GM18517 (cell line): Measurements from ENCODE around the gene PARD3.
"Not testable (repeated sequence)": the region's sequence is repeated elsewhere in the genome, so short reads cannot be mapped to it uniquely, and the experiment has no call there.

ENCODE experiments used
- ATAC-seq: cut with Tn5 transposase; IDR thresholded peaks from one replicate; pipeline ENCODE4 v1.9.1; 2021; ENCODE audit warnings: mild to moderate bottlenecking, moderate library complexity; ENCODE audit not compliant: unreplicated experiment

The PARD3 gene

GRCh38 chr10:34768972-34769330 is 46.1 kb downstream of the PARD3 start:
- ATAC-seq = no peak

DNA sequence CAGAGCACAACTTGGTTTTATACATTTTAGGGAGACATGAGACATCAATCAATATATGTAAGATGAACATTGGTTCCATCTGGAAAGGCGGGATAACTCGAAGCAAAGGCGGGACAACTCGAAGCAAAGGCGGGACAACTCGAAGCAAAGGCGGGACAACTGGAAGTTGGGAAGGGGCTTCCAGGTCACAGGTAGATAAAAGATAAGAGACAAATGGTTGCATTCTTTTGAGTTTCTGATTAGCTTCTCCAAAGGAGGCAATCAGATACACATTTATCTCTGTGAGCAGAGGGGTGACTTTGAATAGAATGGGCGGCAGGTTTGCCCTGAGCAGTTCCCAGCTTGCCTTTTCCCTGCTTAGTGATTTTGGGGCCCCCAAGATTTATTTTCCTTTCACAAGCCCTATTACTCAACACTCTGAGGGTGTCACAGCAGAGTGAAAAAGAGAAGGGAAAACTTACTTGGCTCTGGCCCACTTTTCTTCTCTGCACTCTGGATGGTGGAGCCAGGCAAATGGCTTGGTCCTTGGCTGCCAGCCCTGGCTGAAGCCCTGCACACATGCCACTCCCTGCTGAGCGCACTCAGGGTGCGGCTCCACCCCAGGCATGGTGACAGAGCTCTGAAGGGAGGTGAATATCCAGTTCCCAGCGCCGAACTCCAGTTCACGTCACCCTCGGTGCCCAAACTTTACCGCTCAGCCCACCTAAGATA is 46.7 kb downstream of the PARD3 start:
- ATAC-seq = no peak

- no peak for ATAC-seq
These were observed 48.1 kb downstream of the PARD3 start for GRCh38 chr10:34766811-34767494.

- no peak for ATAC-seq
These were observed 48.9 kb downstream of the PARD3 start for GRCh38 chr10:34766266-34766600.

GRCh38 chr10:34764472-34764946 is 50.6 kb downstream of the PARD3 start:
- no peak for ATAC-seq

DNA sequence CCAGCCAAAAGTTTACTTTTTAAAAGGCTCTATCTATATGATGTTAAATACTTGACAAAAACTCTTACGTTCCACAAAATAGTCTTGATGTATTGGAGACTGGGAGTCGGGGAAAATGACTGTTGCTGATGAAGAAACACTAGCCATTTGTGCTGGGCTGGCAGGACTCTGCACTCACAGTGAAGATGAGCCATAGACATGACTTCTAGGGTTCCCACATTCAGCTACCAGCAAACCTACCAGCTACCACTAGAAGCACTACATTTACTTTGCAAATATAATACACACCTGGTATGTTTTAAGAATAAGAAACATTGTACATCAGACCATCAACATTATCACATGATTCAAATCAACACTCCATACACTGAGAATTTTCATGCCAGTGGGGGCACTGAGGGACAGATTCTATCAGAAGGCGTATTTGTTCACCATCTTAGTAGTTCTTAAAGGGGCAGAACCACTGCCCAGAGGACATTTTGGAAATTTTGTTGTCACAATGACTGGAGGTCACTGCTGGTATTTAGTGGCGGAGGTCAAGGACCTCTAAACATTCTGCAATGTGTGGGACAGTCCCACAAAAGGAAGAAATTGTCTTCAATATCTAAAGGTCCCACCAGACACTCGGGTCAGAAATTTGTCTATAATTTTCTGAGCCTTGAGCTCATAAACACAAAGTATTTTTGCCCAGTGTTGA is 52.3 kb downstream of the PARD3 start:
- ATAC-seq = no peak

DNA sequence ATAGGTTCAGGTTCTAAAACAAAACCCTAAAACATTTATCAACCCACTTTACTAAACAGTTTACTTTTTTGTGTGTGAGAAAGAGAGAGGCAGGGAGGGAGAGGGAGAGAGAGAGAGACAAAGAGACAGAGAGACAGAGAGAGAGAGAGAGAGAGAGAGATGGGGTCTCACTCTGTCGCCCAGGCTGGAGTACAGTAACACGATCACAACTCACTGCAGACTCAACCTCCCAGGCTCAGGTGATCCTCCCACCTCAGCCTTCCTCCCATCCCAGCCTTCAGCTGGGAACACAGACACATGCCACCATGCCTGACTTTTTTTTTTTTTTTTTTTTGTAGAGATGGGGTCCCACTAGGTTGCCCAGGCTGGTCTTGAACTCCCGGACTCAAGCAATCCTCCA is 52.9 kb downstream of the PARD3 start:
- no peak for ATAC-seq

DNA sequence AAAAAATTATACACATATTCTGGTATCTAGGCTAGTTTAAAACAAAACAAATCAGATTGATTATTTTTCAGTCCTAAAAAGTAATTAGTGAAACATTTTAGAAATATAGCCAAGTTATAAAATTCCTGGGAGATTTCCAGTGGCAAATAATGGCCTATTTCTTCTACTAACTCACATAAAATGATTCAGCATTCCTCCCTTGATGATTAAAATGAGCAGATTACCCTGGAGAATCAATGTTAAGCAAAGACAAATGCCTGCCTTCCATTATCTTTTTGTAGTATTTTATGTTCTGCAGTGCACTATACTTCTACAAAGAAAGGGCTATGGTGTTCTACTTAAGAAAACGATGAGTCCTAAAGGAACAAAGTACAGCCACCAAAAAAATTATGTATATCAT is 53.6 kb downstream of the PARD3 start:
- ATAC-seq = no peak

DNA sequence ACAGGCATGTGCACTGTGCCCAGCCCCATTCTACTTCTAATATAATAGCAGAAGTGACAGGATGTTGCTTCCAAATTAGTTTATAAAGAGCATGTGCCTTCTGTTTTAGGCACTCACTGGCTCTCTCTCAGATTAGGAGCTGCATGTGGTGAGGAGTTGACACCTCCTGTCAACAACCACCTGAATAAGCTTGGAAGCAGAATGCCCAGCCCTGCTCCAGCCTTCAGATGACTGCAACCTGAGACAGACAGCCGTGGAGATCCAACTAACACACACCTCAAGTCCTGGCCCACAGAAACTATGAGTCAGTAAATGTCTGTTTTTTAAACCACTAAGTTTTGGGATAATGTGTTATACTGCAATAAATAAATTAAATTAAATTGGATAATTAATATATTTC is 54.5 kb downstream of the PARD3 start:
- no peak for ATAC-seq

DNA sequence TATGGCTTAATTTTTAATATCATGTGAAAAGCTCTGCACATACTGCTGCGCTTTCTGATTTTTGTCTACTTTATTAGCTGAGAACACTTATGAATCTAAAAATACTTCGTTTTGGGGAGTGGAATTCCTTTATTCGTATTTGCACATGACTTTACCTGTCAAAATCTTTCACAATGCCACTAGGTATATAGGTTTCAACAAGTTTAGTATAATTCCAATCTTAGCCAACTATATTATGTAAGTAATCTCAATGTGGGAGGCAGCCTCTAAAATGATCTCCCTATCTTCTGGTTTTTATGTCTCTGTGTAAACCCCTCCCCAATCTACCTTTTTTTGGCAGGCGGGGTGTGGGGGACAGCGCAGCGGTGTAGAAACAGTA is 55.3 kb downstream of the PARD3 start:
- ATAC-seq = no peak

- ATAC-seq = no peak
These were observed 55.8 kb downstream of the PARD3 start for GRCh38 chr10:34759161-34759836.

DNA sequence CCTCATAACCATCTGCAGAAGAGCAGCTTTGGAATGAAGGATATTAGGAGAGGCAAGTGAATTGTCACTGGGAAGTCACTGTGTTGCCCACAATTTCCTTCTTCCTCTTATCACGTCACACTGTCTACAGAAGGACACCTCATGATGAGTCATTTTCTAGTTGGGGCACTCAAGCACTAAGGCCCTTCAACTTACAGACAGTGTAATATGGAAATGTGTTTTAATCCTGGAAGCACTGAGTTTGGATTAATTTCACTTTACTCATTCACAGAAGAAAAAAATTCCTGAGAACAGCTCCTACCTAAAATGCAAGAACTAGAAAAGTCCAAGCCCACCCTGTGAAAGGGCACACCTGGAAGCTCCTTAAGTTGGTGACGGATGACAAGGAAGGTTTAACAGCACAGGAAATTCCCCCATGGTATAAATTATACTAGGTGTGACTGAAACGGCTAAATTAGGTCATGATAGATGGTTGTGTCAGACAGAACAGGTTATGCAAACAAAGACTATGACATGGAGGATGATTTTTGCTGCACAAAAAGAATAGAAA is 56.6 kb downstream of the PARD3 start:
- ATAC-seq = peak; percentile 72

DNA sequence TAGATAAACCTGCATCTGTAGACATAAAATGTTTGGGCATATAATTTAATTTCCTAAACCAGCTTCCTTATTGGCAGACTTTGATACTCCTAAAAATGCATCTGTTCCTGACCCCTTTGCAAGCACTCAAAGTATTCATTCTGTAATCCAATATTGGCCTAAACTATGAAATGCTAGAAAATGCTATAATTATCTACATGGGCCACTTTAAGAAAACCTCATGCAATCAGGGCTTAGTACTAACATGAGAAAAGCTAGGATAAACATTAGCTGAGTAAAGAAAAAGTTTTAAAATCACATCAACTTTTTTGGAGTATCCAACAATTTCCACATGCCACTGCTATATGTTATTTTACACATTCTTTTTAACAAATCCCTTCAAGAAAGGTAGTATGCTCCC is 57.2 kb downstream of the PARD3 start:
- ATAC-seq = no peak

GRCh38 chr10:34757181-34757580 is 57.9 kb downstream of the PARD3 start:
- not testable (repeated sequence) for ATAC-seq

GRCh38 chr10:34756584-34756983 is 58.5 kb downstream of the PARD3 start:
- no peak for ATAC-seq

- no peak for ATAC-seq
These were observed 61.9 kb downstream of the PARD3 start for GRCh38 chr10:34753014-34753757.

DNA sequence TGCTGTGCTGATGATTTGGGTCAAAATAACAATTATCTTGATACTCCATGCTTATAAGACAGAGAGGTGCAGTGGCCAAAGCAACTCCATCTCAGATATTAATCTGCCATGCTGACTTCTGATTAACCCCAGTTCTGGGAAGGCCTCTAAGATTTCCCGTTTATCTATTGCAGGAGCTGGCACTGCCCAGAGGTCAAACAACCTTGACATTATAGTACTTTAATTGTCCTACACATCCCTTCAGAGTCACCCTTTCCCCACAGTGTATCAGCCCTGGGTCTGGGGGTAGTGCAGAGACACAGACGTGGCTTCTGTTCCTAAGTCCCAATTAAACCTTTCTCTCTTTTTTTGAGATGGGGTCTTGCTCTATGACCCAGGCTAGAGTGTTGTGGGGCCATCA is 63.8 kb downstream of the PARD3 start:
- ATAC-seq = no peak

GRCh38 chr10:34750795-34751194 is 64.3 kb downstream of the PARD3 start:
- ATAC-seq = not testable (repeated sequence)

- ATAC-seq = no peak
These were observed 66.3 kb downstream of the PARD3 start for GRCh38 chr10:34748767-34749166.

GRCh38 chr10:34748357-34748756 is 66.7 kb downstream of the PARD3 start:
- ATAC-seq = no peak

DNA sequence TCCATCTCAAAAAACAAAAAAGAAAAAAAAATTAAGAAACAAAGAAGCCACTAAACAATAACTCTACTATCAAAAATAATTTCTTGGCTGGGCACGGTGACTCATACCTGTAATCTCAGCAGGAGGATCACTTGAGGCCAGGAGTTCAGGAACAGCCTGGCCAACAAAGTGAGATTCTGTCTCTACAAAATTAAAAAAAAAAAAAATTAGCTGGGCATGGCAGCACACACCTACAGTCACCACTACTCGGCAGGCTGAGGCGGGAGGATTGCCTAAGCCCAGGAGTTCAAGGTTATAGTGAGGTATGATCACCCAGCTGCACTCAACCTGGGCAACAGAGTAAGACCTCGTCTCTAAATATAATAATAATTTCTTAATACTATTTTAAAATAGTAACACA is 69.0 kb downstream of the PARD3 start:
- no peak for ATAC-seq
